IMR-90 (cell line): ENCODE measurements around the gene MT1A. TPM values are rescaled to one million over a fixed set of nuclear protein-coding genes. Genes with fewer than 3 reads are reported as not detected.
A peak's percentile ranks its signal among the peaks of the same experiment; 100 is the strongest.

Source experiments
- ATAC-seq: fragments of 200-7000 bp; cut with Tn5 transposase; 2 replicates; pipeline ENCODE4 v1.9.1; 2020; ENCODE audit warnings: low read depth, mild to moderate bottlenecking, moderate library complexity
- BruUV-seq: library from RNA; stranded (reverse); fragments of 400-500 nt; replicated peaks from 2 replicates; lab custom pipeline; 2021; lab: Mats Ljungman, UMichigan
- CTCF ChIA-PET: fragments of 300-600 bp; formaldehyde crosslinking; extraction: SDS; loops from one replicate; lab custom pipeline; 2021; ENCODE audit warnings: antibody characterized with exemption; lab: Yijun Ruan, JAX
- POLR2A ChIA-PET: fragments of 300-600 bp; sonication (Branson Sonifier 250); formaldehyde crosslinking; loops from one replicate; lab custom pipeline; 2022; ENCODE audit warnings: antibody characterized with exemption; ENCODE audit not compliant: unreplicated experiment; lab: Charles Lee
- DNase-seq: peaks from one replicate; pipeline ENCODE4 v3.0.0; 2013
- H2AFZ ChIP-seq: replicated peaks from 2 replicates; pipeline ENCODE3; 2013; ENCODE audit warnings: low read length, mild to moderate bottlenecking; ENCODE audit not compliant: poor library complexity
- H2AK5ac ChIP-seq: 2 replicates; pipeline ENCODE4 v1.6.1; 2013; ENCODE audit warnings: low read depth, low read length, inconsistent platforms
- H2AK9ac ChIP-seq: replicated peaks from 2 replicates; pipeline ENCODE3; 2013; ENCODE audit warnings: mild to moderate bottlenecking, low read depth, low read length, moderate library complexity; ENCODE audit not compliant: poor library complexity
- H2BK120ac ChIP-seq: 2 replicates; pipeline ENCODE4 v1.6.1; 2013; ENCODE audit warnings: low read depth, low read length, inconsistent platforms
- H2BK15ac ChIP-seq: 3 replicates; pipeline ENCODE4 v1.6.1; 2013; ENCODE audit warnings: low read depth, low read length, inconsistent platforms
- H2BK20ac ChIP-seq: 2 replicates; pipeline ENCODE4 v1.6.1; 2013; ENCODE audit warnings: low read depth, mild to moderate bottlenecking, inconsistent platforms, low read length, moderate library complexity
- H2BK5ac ChIP-seq: 2 replicates; pipeline ENCODE4 v1.6.1; 2013; ENCODE audit warnings: mild to moderate bottlenecking, low read depth, low read length, inconsistent platforms; ENCODE audit not compliant: poor library complexity, severe bottlenecking
- H3K14ac ChIP-seq: replicated peaks from 2 replicates; pipeline ENCODE4 v1.6.1; 2013; ENCODE audit warnings: low read depth, low read length, inconsistent platforms
- H3K18ac ChIP-seq: 2 replicates; pipeline ENCODE4 v1.6.1; 2013; ENCODE audit warnings: low read depth, low read length, control low read depth
- H3K23ac ChIP-seq: 2 replicates; pipeline ENCODE4 v1.6.1; 2013; ENCODE audit warnings: low read depth, low read length, inconsistent platforms
- H3K27ac ChIP-seq: 2 replicates; pipeline ENCODE4 v1.5.1; 2013; ENCODE audit warnings: mild to moderate bottlenecking, control low read depth, low read length; ENCODE audit not compliant: insufficient read depth
- H3K27me3 ChIP-seq: 2 replicates; pipeline ENCODE4 v1.6.1; 2013; ENCODE audit warnings: low read length; ENCODE audit not compliant: control insufficient read depth, insufficient read depth
- H3K36me3 ChIP-seq: 2 replicates; pipeline ENCODE4 v1.6.1; 2013; ENCODE audit warnings: low read length, mixed read lengths; ENCODE audit not compliant: control insufficient read depth, insufficient read depth
- H3K4ac ChIP-seq: 2 replicates; pipeline ENCODE4 v1.6.1; 2013; ENCODE audit warnings: low read depth, low read length, inconsistent platforms
- H3K4me1 ChIP-seq: 2 replicates; pipeline ENCODE4 v1.6.1; 2013; ENCODE audit warnings: low read length, mixed read lengths; ENCODE audit not compliant: control insufficient read depth, insufficient read depth
- H3K4me2 ChIP-seq: 2 replicates; pipeline ENCODE4 v1.6.1; 2013; ENCODE audit warnings: low read depth, mild to moderate bottlenecking, control low read depth, low read length, moderate library complexity
- H3K4me3 ChIP-seq: 2 replicates; pipeline ENCODE4 v1.5.1; 2013; ENCODE audit warnings: low read depth, mild to moderate bottlenecking, control low read depth, low read length, moderate library complexity; ENCODE audit not compliant: insufficient read depth
- H3K56ac ChIP-seq: 2 replicates; pipeline ENCODE4 v1.6.1; 2013; ENCODE audit warnings: low read length, inconsistent platforms; ENCODE audit not compliant: insufficient read depth; ENCODE audit errors: extremely low read depth
- H3K79me1 ChIP-seq, 2 experiments: 2 replicates each; pipeline ENCODE4 v1.6.1; 2013; ENCODE audit warnings: low read length in 2 of 2, inconsistent platforms in 1 of 2, low read depth in 1 of 2
- H3K9ac ChIP-seq: 2 replicates; pipeline ENCODE4 v1.6.1; 2013; ENCODE audit warnings: low read depth, low read length, control low read depth
- H3K9me1 ChIP-seq: 2 replicates; pipeline ENCODE4 v1.6.1; 2013; ENCODE audit warnings: low read length, inconsistent platforms; ENCODE audit not compliant: insufficient read depth
- H3K9me3 ChIP-seq: 2 replicates; pipeline ENCODE4 v1.6.1; 2013; ENCODE audit warnings: low read length; ENCODE audit not compliant: control insufficient read depth, insufficient read depth
- H4K20me1 ChIP-seq: 2 replicates; pipeline ENCODE4 v1.6.1; 2013; ENCODE audit warnings: low read length, inconsistent platforms; ENCODE audit not compliant: insufficient read depth
- H4K5ac ChIP-seq: 2 replicates; pipeline ENCODE4 v1.6.1; 2013; ENCODE audit warnings: mild to moderate bottlenecking, low read depth, low read length, control low read depth
- H4K8ac ChIP-seq, 2 experiments: 2 replicates each; pipeline ENCODE4 v1.6.1; 2013; ENCODE audit warnings: low read depth in 2 of 2, low read length in 2 of 2, control low read depth in 1 of 2, inconsistent platforms in 1 of 2
- H4K91ac ChIP-seq: 2 replicates; pipeline ENCODE4 v1.6.1; 2013; ENCODE audit warnings: low read depth, low read length, inconsistent platforms; ENCODE audit not compliant: insufficient read depth
- CEBPB ChIP-seq: IDR thresholded peaks from 2 replicates; pipeline ENCODE4 v1.6.1; 2012; ENCODE audit warnings: low read depth, low read length, improper control_type of control experiment
- CHD1 ChIP-seq: IDR thresholded peaks from 2 replicates; pipeline ENCODE4 v1.6.1; 2012; ENCODE audit warnings: low read depth, low read length, improper control_type of control experiment
- FOS ChIP-seq: fragments of 150-350 bp; IDR thresholded peaks from 2 replicates; pipeline ENCODE4 v1.6.1; 2016; ENCODE audit warnings: low read depth, low read length
- MXI1 ChIP-seq: IDR thresholded peaks from 2 replicates; pipeline ENCODE4 v1.6.1; 2012; ENCODE audit warnings: low read depth, mild to moderate bottlenecking, low read length, moderate library complexity, borderline replicate concordance
- RCOR1 ChIP-seq: IDR thresholded peaks from 2 replicates; pipeline ENCODE4 v1.6.1; 2012; ENCODE audit warnings: mild to moderate bottlenecking, low read length, improper control_type of control experiment; ENCODE audit not compliant: insufficient replicate concordance
- WGBS, 2 experiments: methylation state at CpG; one replicate each; pipeline versions ENCODE4 v1.1.5 to v1.1.7; 2013; ENCODE audit warnings: missing lambda C conversion rate in 2 of 2; ENCODE audit not compliant: insufficient read length in 1 of 2; ENCODE audit errors: extremely low coverage in 2 of 2; 5-methylcytosine and 5-hydroxymethylcytosine counted together
- dilution Hi-C: fragments of 300-500 bp; cut with HindIII; formaldehyde crosslinking; loops from one replicate; pipeline ENCODE4 v1.14.3; 2018; ENCODE audit warnings: low sequenced_read_pairs; ENCODE audit not compliant: unreplicated experiment
- in situ Hi-C: fragments of 300-500 bp; cut with MboI; formaldehyde crosslinking; loops from 3 replicates; pipeline ENCODE4 v1.14.3; 2019; ENCODE audit warnings: low sequenced_read_pairs, inconsistent platforms, mixed read lengths
- intact Hi-C: fragments of 100-400 bp; cut with micrococcal nuclease; formaldehyde crosslinking; loops from 2 replicates; pipeline ENCODE4 v1.10.0; 2022
- polyA plus RNA-seq, 3 experiments: library from polyadenylated mRNA; depleted of rRNA; stranded (reverse); fragments of >200 nt; gene quantifications; 2 replicates each; pipeline ENCODE4 v1.2.3, GENCODE V29; 2012; ENCODE audit warnings: low replicate concordance in 1 of 3
- total RNA-seq: library from RNA; depleted of rRNA; stranded (reverse); fragments of >200 nt; gene quantifications from 2 replicates; pipeline ENCODE4 v1.2.3, GENCODE V29; 2012

Gene MT1A
- total and polyA plus RNA-seq, 2 of the 4 experiments (the other 2 are of a cell fraction), result 1.6 TPM; not detected in 1

- Histone ChIP-seq H3K36me3 (no peaks in the 10 kb centered on the region), H4K5ac (peak overlapping the region; percentile 23), H3K23ac (peak overlapping the region; percentile 78; the same call in 1 of the 2 replicates), H3K4me2 (peak overlapping the region; percentile 49), H2BK15ac (peak overlapping the region; percentile 59), H3K79me1 (peaks cover 0 to 25% of the 10 kb centered on the region in 2 experiments; a peak in 2 of 4 replicates), H3K56ac (peak overlapping the region; percentile 67), H2BK5ac (peak overlapping the region; percentile 95), H3K18ac (peak overlapping the region; percentile 54), H3K14ac (peak overlapping the region; percentile 78), H3K27me3 (no peaks in the 10 kb centered on the region), H2BK120ac (peak overlapping the region; percentile 90), H3K4me3 (no peak overlapping the region), H3K4me1 (peaks cover 23% of the 10 kb centered on the region), H3K4ac (peak overlapping the region; percentile 92), H3K9me1 (peaks cover 14% of the 10 kb centered on the region), H2AK5ac (peak overlapping the region; percentile 96), H2BK20ac (peak overlapping the region; percentile 88), H4K8ac (peak overlapping the region; percentile 7 to 96; a peak in 3 of 4 replicates), H3K9ac (no peak overlapping the region), H4K91ac (peak overlapping the region; percentile 98), H2AK9ac (no peak overlapping the region), H2AFZ (peak overlapping the region; percentile 59), H3K27ac (peak overlapping the region; percentile 76), H4K20me1 (peaks cover 11% of the 10 kb centered on the region), H3K9me3 (no peaks in the 10 kb centered on the region)
- ChIA-PET CTCF (interaction anchor here (0.8 to 2.1 kb wide), 2 partner anchors 96 to 103 kb away, joined by 3 to 9 read pairs; no protein-coding TSS in a partner anchor), POLR2A (interaction anchor here (1.0 kb wide), 1 partner anchor 14 kb away, joined by 3 read pairs; no protein-coding TSS in a partner anchor)
- DNase-seq (peak; percentile 79), ATAC-seq (no peak; the same call in 1 of the 2 replicates)
- intact Hi-C loops, result loop anchor here (5.0 to 10.0 kb wide), 3 partner anchors 76 to 251 kb away; partner anchors contain the start of gene MT1X
- TF ChIP-seq FOS (peak; percentile 74), RCOR1 (peak; percentile 87), MXI1 (0 out of 2 replicates have a peak, but pooled peaks have one; percentile 27), CHD1 (no peak), CEBPB (no peak)
- WGBS, 2 experiments, result no CpG with 5 or more reads among the region's 3 CpGs
- in situ Hi-C loops, result no loop called here
- dilution Hi-C loops, result no loop called here
- BruUV-seq, result no TSS peak
These were observed 32.4 kb upstream of the MT1A start for GRCh38 chr16:56606071-56606475.
